ENCODE data around the gene LRRC47. TPM values are rescaled to one million over a fixed set of nuclear protein-coding genes. Genes with fewer than 3 reads are reported as not detected.
"Not testable (repeated sequence)": the region's sequence is repeated elsewhere in the genome, so short reads cannot be mapped to it uniquely, and the experiment has no call there.

The LRRC47 gene
- total RNA-seq, 1 donor from 2014 or later = 54.7 TPM

DNA sequence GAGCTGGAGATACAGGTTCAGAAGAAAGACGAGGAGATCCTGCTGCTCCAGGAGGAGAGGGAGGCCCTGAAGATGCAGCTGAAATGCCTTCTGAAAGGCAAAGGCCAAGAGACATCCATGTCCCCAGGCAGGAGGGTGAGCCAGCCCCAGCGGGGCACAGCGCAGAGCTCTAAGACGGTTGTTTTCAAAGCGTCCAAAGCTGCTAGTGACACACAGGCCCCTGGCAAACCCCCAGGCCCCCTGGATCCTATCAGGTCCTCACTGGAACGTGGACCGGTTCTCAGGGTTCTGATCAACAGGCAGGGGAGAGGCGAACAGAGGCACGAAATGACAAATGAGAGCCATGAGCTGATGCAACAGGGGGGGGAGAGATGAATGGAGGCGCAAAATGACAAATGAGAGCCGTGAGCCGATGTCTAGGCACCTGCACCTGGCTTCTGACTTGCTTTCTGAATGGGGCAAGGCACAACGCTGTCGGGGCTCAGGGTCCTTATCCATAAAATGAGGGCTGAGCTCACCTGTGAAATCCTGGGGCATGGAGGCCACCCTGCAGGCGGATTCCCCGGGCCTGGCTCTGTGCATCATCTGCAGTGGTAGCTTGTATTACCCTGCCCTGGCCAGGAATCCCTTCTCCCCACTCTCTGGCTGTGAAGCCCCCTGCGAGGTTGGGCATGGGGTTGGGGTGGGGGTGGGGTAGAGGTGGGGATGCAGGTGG, 34.8 kb downstream of the LRRC47 start:
- no peak for ATAC-seq (ENCODE audit: poor library complexity)
- intact Hi-C loops (cut with DNase I) = no loop called here
- DNase-seq = no peak

DNA sequence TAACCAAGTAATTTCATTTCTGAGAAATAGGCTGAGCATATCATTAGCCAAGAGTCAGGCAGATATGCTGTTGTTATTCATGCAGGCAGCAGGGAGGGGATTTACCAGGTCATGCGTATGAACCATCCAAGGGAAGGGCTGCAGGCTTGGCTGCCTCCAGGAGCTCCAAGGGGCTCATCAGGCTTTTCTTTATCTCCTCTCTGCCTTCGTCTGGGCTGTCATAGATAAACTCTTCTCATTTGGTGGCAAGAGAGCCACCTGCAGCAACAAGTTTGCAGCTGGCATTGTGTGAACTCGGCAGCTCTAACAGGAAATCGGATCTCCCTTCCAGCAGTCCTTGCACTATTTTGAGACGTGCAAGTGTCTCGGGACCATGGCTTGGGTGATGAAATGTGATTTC, 36.5 kb downstream of the LRRC47 start:
- ATAC-seq (ENCODE audit: poor library complexity) (no peak), DNase-seq (no peak)
- intact Hi-C loops (cut with DNase I) = no loop called here

DNA sequence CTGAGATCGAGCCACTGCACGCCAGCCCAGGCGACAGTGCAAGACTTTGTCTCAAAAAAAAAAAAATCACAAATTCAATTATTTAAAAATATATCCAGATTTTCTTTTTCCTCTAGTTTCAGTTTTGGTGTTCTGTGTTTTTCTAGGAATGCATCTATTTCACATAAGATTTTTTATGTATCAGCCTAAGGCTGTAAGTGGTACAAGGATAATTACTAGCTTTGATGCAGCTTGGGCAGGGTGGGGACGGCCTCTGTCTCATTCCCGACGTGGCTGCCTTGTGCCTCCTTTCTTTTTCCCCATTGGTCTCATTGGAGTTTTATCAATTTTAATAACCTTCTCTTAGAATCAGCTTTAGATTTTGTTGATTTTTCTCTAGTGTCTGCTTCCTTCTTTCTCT, 37.1 kb downstream of the LRRC47 start:
- intact Hi-C loops (cut with DNase I) = no loop called here

DNA sequence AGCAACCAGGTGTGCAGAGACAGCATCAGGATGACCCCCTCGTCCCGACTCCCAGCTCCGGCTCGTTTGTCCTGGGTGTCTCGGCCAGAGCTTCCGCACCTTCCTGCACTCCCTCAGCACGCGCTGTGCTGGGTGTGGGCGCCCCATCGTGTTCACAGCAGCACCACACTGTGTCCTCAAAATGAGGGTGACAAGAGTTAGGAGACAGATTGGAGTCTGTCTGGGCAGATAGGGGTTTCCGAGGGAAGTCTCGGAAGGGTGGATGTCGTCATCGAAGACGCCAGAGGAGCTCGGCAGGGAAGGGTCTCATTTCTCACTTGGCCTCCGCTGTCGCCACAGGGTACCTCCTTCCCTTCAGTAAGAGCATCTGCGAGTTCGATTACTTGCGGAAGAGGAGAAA, 39.9 kb downstream of the LRRC47 start:
- intact Hi-C loops (cut with DNase I) = no loop called here
- ATAC-seq (ENCODE audit: poor library complexity) (no peak), DNase-seq (no peak)

More for the DNA sequence above, 37.1 kb downstream of the LRRC47 start:
- DNase-seq (no peak), ATAC-seq (ENCODE audit: poor library complexity) (no peak)

DNA sequence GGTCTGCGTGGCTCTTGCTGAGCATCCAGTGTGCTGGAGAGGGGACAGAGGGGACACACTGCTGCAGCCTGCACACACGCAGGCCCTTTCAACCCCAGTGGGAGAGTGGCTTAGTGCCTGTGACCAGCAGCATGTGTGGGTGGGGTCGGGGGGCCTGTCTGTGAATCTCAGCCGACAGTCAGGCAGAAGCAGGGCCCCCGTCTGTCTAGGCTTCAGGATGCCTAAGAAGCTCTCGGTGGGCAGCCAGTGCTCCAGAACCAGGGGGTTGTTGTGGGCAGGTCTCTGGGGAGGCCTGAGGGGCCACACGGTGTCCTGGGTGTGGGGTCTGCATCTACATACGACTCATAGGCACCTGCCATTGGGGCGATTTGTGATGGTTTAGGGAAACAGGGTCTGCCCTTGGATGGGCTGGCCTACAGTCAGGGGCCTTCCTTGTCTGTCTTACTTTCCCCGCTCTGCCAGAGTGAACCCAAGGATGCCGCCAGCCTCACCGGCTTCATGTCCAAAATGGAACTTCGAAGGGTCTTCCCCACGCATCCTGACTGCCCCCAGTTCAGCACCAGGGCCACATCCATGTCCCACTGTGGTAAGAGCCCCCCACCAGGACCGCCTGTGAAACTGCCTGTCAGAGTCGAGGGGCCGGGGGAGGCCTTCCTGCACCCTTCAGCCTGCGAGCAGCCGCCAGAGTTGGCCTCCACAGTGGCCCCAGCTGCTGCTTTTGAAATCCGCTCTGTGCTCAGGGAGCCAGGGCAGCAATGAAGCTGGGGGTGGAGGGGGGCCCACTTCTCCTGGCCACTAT, 42.4 kb downstream of the LRRC47 start:
- intact Hi-C loops (cut with DNase I) = no loop called here
- ATAC-seq (ENCODE audit: poor library complexity) = no peak
- no peak for DNase-seq

DNA sequence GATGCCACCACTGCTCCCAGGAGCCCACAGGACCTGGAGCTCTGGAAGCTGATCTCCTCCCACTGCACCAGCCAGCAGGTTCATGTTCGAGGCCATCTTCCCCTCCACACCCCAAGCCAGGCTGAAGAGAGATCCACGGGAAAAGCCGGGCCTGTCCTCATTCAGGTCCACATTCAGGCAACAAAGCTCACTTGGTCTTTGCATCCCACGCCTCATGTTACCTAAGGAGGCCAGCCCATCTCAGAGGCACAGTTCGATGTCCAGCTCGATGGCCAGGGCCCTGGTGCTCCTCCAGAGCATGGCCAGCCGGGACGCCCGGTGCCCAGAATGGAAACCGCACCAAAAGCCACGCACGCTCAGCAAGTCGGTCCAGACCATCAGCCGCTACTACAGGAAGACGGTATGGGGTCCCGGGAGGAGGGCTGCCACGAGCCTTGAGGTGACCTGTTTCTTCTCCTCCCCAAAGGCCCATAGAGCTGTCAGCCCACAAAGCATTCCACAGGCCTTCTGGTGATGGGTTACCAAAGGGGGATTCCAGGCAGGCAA, 43.8 kb downstream of the LRRC47 start, which contains the start of gene CCDC27:
CCDC27 (plus strand) TSS at position 51 of the 546 bp plus-strand sequence; CDS start at position 83, 32 bp downstream.
- DNase-seq (peak; percentile 30), ATAC-seq (ENCODE audit: poor library complexity) (no peak)
- intact Hi-C loops (cut with DNase I) = no loop called here

DNA sequence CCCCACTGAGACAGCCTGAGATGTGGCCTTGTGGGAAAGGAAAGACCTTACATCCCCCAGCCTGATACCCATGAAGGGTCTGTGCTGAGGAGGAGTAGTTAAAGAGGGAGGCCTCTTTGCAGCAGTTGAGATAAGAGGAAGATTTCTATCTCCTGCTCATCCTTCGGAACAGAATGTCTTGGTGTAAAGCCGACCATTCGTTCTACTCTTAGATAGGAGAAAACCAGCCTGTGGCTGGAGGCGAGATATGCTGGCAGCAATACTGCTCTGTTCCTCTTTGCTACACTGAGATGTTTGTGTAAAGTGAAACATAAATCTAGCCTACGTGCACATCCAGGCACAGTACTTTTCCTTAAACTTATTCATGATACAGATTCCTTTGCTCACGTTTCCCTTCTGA, 45.6 kb downstream of the LRRC47 start:
- DNase-seq = no peak
- intact Hi-C loops (cut with DNase I) = no loop called here
- no peak for ATAC-seq (ENCODE audit: poor library complexity)

DNA sequence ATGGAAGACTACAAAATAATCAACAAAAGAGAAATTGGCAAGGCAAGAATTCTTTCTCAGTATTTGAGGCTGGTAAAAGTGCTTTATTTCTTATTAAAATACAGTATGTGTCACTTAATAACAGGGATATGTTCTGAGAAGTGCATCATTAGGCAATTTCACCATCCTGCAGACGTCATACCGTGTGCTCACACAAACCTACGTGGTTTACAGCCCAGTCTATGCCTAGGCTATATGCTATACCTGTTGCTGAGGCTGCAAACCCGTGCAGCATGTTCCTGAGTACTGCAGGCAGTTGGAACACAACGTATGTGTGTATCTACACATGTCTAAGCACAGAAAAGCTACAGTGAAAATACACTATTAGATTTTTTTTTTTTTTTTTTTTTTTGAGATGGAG, 46.8 kb downstream of the LRRC47 start:
- no peak for ATAC-seq (ENCODE audit: poor library complexity)
- no peak for DNase-seq
- intact Hi-C loops (cut with DNase I) = no loop called here

DNA sequence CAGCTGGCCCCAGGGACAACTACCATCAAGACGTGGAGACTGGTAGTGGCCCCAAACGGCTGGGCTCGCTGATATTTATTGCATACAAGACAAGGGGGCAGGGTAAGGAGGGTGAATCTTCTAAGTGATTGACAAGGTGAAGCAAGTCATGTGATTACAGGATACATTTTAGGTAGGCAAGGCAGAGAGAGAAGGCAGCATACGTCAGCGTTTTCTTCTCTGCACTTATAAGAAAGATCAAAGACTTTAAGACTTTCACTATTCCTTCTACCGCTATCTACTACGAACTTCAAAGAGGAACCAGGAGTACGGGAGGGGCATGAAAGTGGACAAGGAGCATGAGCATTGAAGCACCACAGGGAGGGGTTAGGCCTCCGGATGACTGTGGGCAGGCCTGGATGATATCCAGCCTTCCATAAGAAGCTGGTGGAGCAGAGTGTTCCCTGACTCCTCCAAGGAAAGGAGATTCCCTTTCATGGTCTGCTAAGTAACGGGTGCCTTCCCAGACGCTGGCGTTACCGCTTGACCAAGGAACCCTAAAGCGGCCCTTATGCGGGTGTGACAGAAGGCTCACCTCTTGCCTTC, 47.9 kb downstream of the LRRC47 start:
- intact Hi-C loops (cut with DNase I); DNase-seq; ATAC-seq (ENCODE audit: poor library complexity): not testable (repeated sequence)

DNA sequence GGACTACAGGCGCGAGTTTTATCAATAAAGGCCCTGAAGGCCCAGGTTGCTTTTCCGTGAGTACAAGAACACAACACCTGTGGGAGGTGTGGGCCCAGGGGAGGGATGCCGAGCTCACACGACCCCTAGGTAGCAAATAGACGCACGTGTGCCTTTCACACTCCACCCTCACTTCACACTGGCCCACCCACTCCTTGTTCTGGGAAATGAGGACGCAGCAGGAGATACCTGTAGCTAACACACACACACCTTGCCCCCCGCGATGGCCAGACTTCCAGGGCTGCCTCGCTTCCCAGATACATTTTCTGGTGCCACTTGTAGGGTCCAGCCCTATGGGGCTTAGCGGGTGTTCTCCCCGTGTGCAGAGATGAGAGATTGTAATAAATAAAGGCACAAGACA, 48.4 kb downstream of the LRRC47 start:
- no peak for DNase-seq
- intact Hi-C loops (cut with DNase I) = no loop called here
- ATAC-seq (ENCODE audit: poor library complexity) = no peak

DNA sequence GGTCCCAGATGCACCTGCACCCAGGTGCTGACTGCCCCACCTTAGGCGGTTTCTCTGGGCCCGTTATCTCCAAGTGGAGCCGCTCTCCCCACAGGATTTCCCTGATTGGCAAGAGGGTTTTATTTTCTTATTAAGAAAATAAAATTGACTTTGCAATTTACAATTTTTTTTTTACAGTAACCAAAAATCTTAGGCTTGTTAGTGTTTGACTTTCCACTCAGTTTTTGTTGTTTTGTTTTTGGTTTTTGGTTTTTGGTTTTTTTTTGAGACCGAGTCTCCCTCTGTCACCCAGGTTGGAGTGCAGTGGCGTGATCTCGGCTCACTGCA, 48.8 kb downstream of the LRRC47 start:
- ATAC-seq (ENCODE audit: poor library complexity) = no peak
- intact Hi-C loops (cut with DNase I) = no loop called here
- no peak for DNase-seq

DNA sequence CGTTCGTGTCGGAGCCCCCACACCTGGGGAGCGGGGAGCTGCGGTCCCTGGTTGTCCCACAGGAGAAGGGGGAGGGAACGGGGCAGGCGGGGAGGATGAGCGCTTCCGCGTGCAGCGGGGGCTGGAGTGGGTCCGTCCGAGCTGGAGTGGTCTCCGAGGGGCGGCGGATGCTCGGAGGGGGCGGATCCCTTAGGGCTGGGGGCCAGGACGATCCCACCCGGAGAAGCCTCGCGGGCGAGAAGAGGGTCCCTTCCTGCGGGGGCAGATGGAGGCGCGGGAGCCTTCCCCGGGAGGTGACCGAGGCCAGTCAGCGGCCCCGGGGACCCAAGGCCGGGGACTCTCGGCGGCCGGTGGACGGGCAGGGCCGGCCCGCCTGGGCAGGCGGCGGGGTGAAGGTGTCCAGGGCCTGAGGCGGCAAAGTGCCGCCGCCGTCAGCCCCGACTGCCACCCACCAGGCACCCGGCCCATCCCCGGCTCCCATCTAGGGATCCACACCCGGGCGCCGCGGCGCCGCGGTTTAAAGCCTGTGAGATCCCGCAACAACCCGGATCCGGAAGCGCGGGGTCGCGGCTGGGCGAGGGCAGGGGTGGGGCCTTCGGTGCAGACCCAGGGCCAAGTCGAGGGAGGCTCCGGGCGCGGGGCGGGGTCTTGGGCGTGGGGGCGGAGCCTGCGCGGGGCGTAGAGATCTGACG, 49.3 kb downstream of the LRRC47 start:
- ATAC-seq (ENCODE audit: poor library complexity) (peak; percentile 98), DNase-seq (peak; percentile 95)
- intact Hi-C loops (cut with DNase I) = no loop called here

DNA sequence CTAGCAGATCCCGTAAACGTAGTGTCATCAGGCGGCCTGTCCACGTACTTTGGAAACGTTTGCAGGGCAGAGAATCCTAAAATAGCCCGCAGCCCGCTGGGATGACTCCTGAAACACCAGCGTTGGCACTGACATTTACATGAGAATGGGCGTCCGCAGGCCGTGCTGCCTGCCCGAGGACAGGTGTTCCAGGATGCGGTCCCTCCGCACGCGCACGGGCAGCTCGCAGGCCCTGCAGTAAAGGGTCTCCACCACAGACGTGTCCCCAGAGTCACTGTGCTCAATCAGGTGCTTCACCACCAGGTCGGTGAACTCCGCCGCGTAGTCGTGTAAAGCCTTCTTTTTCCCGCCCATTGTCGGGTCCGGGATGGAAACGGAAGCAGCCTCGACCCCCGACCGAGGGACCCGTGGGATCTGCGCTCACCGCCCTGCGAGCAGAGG, 49.9 kb downstream of the LRRC47 start:
- peak; percentile 34 for ATAC-seq (ENCODE audit: poor library complexity)
- peak; percentile 39 for DNase-seq

DNA sequence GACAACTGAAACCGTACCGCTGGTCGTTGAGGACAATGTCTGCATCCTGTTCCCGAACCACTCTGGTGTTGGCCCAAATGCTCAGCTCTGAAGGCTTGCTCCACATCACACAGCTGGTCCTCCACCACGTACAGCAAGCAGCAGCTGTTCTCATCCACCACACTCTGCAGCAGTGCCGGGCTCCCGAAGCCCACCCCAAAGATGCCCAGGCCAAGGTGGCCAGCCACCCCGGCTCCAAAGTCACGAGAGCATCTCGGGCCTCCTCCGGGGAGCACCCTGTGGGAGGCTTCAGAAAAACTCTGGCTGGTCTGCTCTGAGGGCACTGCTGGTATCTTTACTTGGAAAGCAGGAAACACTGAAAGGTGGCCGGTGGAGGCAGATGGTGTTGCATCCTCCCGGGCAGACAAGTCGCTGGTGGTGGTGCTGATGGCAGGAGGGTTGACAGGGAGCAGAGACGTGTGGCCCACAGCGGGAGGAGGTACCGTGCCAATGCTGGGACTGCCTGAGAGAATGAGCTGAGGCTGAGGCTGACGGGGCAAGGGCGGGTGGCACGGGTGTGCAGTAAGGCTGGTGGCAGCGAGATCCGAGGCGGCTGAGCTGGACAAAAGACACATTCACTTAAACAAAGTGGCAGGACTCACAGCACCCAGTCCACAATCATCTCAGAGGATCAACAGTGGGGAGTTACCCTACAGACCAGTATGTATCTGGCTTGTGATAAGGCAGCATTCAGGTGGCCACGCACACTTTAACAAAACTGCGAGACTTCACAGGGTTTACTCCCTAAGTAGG, 50.5 kb downstream of the LRRC47 start:
- intact Hi-C loops (cut with DNase I) = no loop called here
- DNase-seq (peak; percentile 44), ATAC-seq (ENCODE audit: poor library complexity) (peak; percentile 5)

More for the DNA sequence above, 49.9 kb downstream of the LRRC47 start:
- intact Hi-C loops (cut with DNase I) = no loop called here

DNA sequence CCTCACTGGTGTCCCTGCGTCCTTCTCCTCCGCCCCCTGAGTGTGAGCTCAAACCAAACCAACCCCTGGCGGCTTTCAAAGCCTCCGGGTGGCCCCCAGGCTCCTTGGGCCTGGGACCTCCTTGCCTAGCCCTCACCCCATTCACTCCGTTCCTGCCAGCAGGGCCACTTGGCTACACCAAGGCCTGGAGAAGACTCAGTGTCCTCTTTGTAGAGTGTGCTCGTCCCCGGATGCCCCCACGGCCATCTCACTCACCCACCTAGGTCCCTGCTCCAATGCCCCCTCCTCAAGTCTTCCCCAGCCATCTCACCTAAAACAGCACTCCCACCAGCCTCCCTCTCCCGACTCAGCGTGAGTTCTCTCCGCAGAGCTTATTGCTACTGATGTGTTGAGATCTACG, 51.2 kb downstream of the LRRC47 start:
- no peak for DNase-seq

DNA sequence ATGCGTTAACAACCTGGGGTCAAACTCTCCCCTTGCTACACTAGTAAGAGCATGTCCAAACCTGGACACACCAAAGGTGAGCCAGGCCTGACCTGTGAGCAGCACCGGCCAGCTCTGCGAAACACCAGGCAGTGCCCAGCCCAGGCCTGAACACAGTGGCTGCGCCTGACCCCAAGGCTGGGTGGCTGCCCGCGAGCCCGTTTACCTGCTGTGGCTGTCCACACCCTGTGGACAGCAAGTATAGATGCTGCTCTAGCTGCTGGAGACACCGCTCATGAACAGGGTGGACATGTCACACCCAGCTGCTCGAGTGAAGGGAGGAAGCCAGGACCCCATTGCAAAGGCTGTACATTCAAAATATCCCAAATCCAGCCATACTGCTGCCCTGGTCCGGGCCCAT, 51.7 kb downstream of the LRRC47 start:
- no peak for DNase-seq
- intact Hi-C loops (cut with DNase I) = no loop called here
- no peak for ATAC-seq (ENCODE audit: poor library complexity)

More for the DNA sequence above, 51.2 kb downstream of the LRRC47 start:
- intact Hi-C loops (cut with DNase I) = no loop called here
- ATAC-seq (ENCODE audit: poor library complexity) = no peak

DNA sequence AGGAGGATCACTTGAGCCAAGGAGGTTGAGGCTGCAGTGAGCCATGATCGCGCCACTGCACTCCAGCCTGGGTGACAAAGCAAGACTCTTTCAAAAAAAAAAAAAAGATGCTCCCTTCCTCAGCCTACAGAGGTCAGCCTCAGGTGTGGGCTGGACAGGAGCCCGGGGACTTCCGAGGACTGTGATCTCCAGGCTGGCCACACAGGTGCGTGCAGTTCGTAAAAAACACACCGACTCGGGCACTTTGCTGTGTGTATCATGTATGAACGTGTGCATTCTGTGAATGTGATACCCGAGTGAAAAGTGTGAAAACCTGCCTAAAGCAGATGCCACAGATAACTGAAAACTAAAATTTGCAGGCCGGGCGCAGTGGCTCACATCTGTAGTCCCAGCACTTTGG, 52.5 kb downstream of the LRRC47 start:
- no peak for DNase-seq
- intact Hi-C loops (cut with DNase I) = no loop called here
- ATAC-seq (ENCODE audit: poor library complexity) = no peak

DNA sequence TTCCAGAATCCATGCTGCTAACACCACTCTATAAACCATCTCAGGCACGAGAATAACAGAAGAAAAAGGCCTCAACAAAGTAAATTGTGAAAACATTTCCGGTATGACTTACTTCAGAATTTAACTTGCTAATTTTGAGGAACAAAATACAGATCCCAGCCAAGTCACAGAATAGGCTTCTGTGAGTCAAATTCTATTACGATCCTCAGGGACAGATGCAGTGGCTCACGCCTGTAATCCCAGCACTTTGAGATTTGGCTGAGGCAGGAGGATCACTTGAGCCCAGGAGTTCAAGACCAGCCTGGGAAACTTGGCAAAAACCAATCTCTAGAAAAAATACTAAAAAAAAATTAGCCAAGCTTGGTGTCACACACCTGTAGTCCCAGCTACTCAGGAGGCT, 52.9 kb downstream of the LRRC47 start:
- no peak for ATAC-seq (ENCODE audit: poor library complexity)
- intact Hi-C loops (cut with DNase I) = no loop called here
- DNase-seq = no peak
